K562 (cell line): ENCODE results near the gene FMN2. TPM values are rescaled to one million over a fixed set of nuclear protein-coding genes. Genes with fewer than 3 reads are reported as not detected.

Experiments used
- ATAC-seq: fragments of 200-7000 bp; cut with Tn5 transposase; 3 replicates; pipeline ENCODE4 v1.9.1; 2020; ENCODE audit warnings: moderate library complexity
- BruUV-seq: library from RNA; stranded (reverse); fragments of 400-500 nt; replicated peaks from 2 replicates; lab custom pipeline; 2021; lab: Mats Ljungman, UMichigan
- CTCF ChIA-PET: fragments of 300-600 bp; formaldehyde crosslinking; extraction: SDS; loops from one replicate; lab custom pipeline; 2021; ENCODE audit warnings: low intra/inter-chr PET ratio; lab: Yijun Ruan, JAX
- POLR2A ChIA-PET: fragments of 300-600, 350-650 bp; sonication (Branson Sonifier 250); formaldehyde crosslinking; extraction: SDS; loops from one replicate; lab custom pipeline; 2021; ENCODE audit warnings: antibody characterized with exemption, inconsistent platforms; lab: Yijun Ruan, JAX
- DNase-seq, 4 experiments: peaks; one replicate each; pipeline versions ENCODE4 v3.0.0 to v3.0.0-alpha.2; 2011 to 2018; ENCODE audit warnings: low spot score in 3 of 4, mixed read lengths in 3 of 4; ENCODE audit errors: extremely low read depth in 1 of 4
- FAIRE-seq: peaks from 2 replicates; lab custom pipeline; 2011; peaks lifted over from hg19 to GRCh38; lab: Jason Lieb, UNC
- H2AFZ ChIP-seq: 2 replicates; pipeline ENCODE4 v1.6.0; 2011; ENCODE audit warnings: low read depth, low read length, control low read depth, inconsistent platforms
- H3K27ac ChIP-seq: fragments of 200-600 bp; 3 replicates; pipeline ENCODE4 v1.8.0; 2011; ENCODE audit warnings: low read depth, mild to moderate bottlenecking, control low read depth, inconsistent platforms, low read length, moderate library complexity, mixed read lengths; ENCODE audit errors: extremely low read depth
- H3K27me3 ChIP-seq, 2 experiments: fragments of 300-600 bp in 1 of 2; 2 replicates in 1 of 2; 3 replicates in 1 of 2; pipeline versions ENCODE4 v1.6.0 to v1.8.0; 2011; ENCODE audit warnings: inconsistent platforms in 2 of 2, low read length in 2 of 2, mild to moderate bottlenecking in 1 of 2, mixed read lengths in 1 of 2, moderate library complexity in 1 of 2; ENCODE audit not compliant: control insufficient read depth in 2 of 2, insufficient read depth in 2 of 2
- H3K36me3 ChIP-seq: fragments of 300-600 bp; 3 replicates; pipeline ENCODE4 v1.8.0; 2011; ENCODE audit warnings: mild to moderate bottlenecking, low read length, inconsistent platforms; ENCODE audit not compliant: control insufficient read depth, insufficient read depth
- H3K4me1 ChIP-seq, 2 experiments: fragments of 200-600 bp in 1 of 2; replicated peaks in 1 of 2; 2 replicates in 1 of 2; 3 replicates in 1 of 2; pipeline versions ENCODE4 v1.5.1 to v1.8.0; 2011; ENCODE audit warnings: inconsistent platforms in 2 of 2, low read length in 2 of 2, mild to moderate bottlenecking in 1 of 2, mixed read lengths in 1 of 2, moderate library complexity in 1 of 2; ENCODE audit not compliant: control insufficient read depth in 2 of 2, insufficient read depth in 2 of 2
- H3K4me2 ChIP-seq: 2 replicates; pipeline ENCODE4 v1.6.1; 2011; ENCODE audit warnings: low read length, control low read depth, inconsistent platforms, mixed read lengths; ENCODE audit not compliant: insufficient read depth
- H3K4me3 ChIP-seq: fragments of 200-600 bp; sonication (generic), shearing (Covaris generic); 2 replicates; pipeline ENCODE4 v1.5.1; 2016; ENCODE audit warnings: control low read depth, inconsistent platforms
- H3K79me2 ChIP-seq: fragments of 200-600 bp; 3 replicates; pipeline ENCODE4 v1.8.0; 2011; ENCODE audit warnings: low read length, inconsistent platforms; ENCODE audit not compliant: control insufficient read depth, insufficient read depth
- H3K9ac ChIP-seq, 2 experiments: 2 replicates each; pipeline versions ENCODE4 v1.6.0 to v1.6.1; 2011; ENCODE audit warnings: low read depth in 2 of 2, low read length in 2 of 2, control low read depth in 1 of 2, inconsistent platforms in 1 of 2, mild to moderate bottlenecking in 1 of 2, mixed read lengths in 1 of 2; ENCODE audit not compliant: insufficient read depth in 1 of 2
- H3K9me1 ChIP-seq: one replicate; pipeline ENCODE4 v1.6.0; 2011; ENCODE audit warnings: inconsistent platforms, mild to moderate bottlenecking, low read length, moderate library complexity; ENCODE audit not compliant: control insufficient read depth, insufficient read depth
- H3K9me3 ChIP-seq: replicated peaks from 2 replicates; pipeline ENCODE4 v1.5.1; 2011; ENCODE audit warnings: low read depth, low read length, inconsistent platforms; ENCODE audit not compliant: control insufficient read depth, insufficient read depth
- H4K20me1 ChIP-seq: replicated peaks from 2 replicates; pipeline ENCODE4 v1.6.1; 2011; ENCODE audit warnings: low read length, inconsistent platforms, mixed read lengths; ENCODE audit not compliant: control insufficient read depth, insufficient read depth
- CBFA2T3 ChIP-seq: fragments of 450-650 bp; IDR thresholded peaks from 2 replicates; pipeline ENCODE4 v1.6.1; 2017
- CCAR2 ChIP-seq: fragments of 200-400 bp; formaldehyde crosslinking; IDR thresholded peaks from 2 replicates; pipeline ENCODE4 v1.6.1; 2017; ENCODE audit warnings: mild to moderate bottlenecking, low read depth, low read length
- ESRRA ChIP-seq: fragments of 450-650 bp; IDR thresholded peaks from 2 replicates; pipeline ENCODE4 v1.6.1; 2014; ENCODE audit warnings: low read depth, mild to moderate bottlenecking, moderate library complexity, borderline replicate concordance
- HMG20B ChIP-seq: fragments of 250-450 bp; sonication (Bioruptor Pico); IDR thresholded peaks from 2 replicates; pipeline ENCODE4 v1.5.0; 2021; ENCODE audit warnings: mild to moderate bottlenecking
- KLF1 ChIP-seq: fragments of 450-650 bp; IDR thresholded peaks from 2 replicates; pipeline ENCODE4 v1.6.1; 2016; ENCODE audit warnings: missing genetic modification characterization, missing compliant biosample characterization
- MAFK ChIP-seq: IDR thresholded peaks from 2 replicates; pipeline ENCODE4 v1.6.1; 2011; ENCODE audit warnings: low read length, improper control_type of control experiment
- MTF1 ChIP-seq: fragments of 250-450 bp; sonication (Bioruptor Pico); IDR thresholded peaks from 2 replicates; pipeline ENCODE4 v1.9.0; 2021; ENCODE audit warnings: moderate library complexity, mild to moderate bottlenecking, inconsistent platforms, borderline replicate concordance
- NFE2 ChIP-seq: IDR thresholded peaks from 2 replicates; pipeline ENCODE4 v1.6.1; 2014; ENCODE audit warnings: antibody characterized with exemption, low read depth
- SAFB ChIP-seq: fragments of 200-400 bp; formaldehyde crosslinking; IDR thresholded peaks from 2 replicates; pipeline ENCODE4 v1.6.1; 2017; ENCODE audit warnings: low read depth, low read length, borderline replicate concordance
- ZNF24 ChIP-seq: fragments of 450-650 bp; IDR thresholded peaks from 2 replicates; pipeline ENCODE4 v1.6.1; 2016
- ZNF324 ChIP-seq: fragments of 250-450 bp; sonication (Bioruptor Pico); IDR thresholded peaks from 2 replicates; pipeline ENCODE4 v1.4.0; 2020; ENCODE audit warnings: mild to moderate bottlenecking
- WGBS: fragments of 100-300 bp; shearing (Covaris generic); methylation state at CpG from one replicate; pipeline ENCODE4 v1.1.6; 2016; ENCODE audit warnings: low coverage, mixed read lengths; ENCODE audit not compliant: insufficient coverage; ENCODE audit errors: missing lambda C conversion rate; 5-methylcytosine and 5-hydroxymethylcytosine counted together
- in situ Hi-C: fragments of 300-500 bp; cut with MboI; formaldehyde crosslinking; loops from 4 replicates; pipeline ENCODE4 v1.15.0; 2018; ENCODE audit warnings: inconsistent platforms, mixed read lengths
- intact Hi-C: fragments of 100-400 bp; cut with micrococcal nuclease; formaldehyde crosslinking; loops from 2 replicates; pipeline ENCODE4 v1.14.2; 2022
- polyA plus RNA-seq, 8 experiments: library from polyadenylated mRNA; depleted of rRNA in 4 of 8; stranded (reverse) in 5 of 8; unstranded in 3 of 8; fragments of >200 nt; fragmentation: Nextera tagmentation in 2 of 8; fragmentation: Illumina TruSeq in 1 of 8; extraction: Ambion mirVana in 2 of 8; extraction: Trizol in 1 of 8; gene quantifications; 2 replicates each; pipeline versions ENCODE4 v1.2.1 to v1.2.3, GENCODE V29; 2011 to 2014; ENCODE audit warnings: inconsistent platforms in 1 of 8, missing spikeins in 1 of 8
- total RNA-seq, 7 experiments: library from RNA; depleted of rRNA in 6 of 7; stranded (reverse); fragments of >200 nt in 6 of 7; fragmentation: Illumina TruSeq in 2 of 7; extraction: Trizol in 2 of 7; gene quantifications; 2 replicates each; pipeline versions ENCODE4 v1.2.1 to v1.2.3, GENCODE V29; 2011 to 2021; ENCODE audit warnings: low replicate concordance in 1 of 7
- TF ChIP-seq, protein P1 (sequence below): IDR thresholded peaks from 2 replicates; pipeline ENCODE4 v1.6.1; 2011; ENCODE audit not compliant: insufficient read length; ENCODE audit errors: extremely low read depth
- TF ChIP-seq, protein P2 (sequence below): fragments of 150-350 bp; IDR thresholded peaks from 2 replicates; pipeline ENCODE4 v1.6.1; 2014; ENCODE audit warnings: low read depth, mild to moderate bottlenecking, low read length, borderline replicate concordance

The FMN2 gene
- total and polyA plus RNA-seq, 9 of the 15 experiments (the other 6 are each of a cell fraction or from before 2014, with no cell fraction given), result 0.15 to 0.45 (median 0.16) TPM; not detected in 3

DNA sequence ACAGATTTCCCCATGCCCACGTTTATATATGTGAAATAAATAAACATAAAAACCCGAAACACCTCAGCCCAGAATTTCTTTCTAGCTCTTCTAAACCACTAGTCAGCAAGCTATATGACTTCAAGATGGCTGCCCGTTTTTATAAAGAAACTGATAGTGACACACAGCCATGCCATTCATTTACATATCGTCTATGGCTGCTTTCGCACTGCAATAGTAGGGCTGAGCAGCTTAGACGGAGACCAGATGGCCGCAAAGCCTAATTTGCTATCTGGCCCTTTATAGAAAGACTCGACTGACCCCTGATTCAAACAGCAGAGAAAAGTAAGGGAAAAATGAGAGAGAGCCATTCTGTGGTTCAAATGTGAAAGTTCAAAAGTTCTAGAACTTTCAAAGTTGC lies 45.7 kb upstream of the FMN2 start:
- in situ Hi-C loops, result no loop called here
- BruUV-seq, result no TSS peak
- intact Hi-C loops, result no loop called here
- no peak for FAIRE-seq
- Histone ChIP-seq H3K9me3 (no peaks in the 10 kb centered on the region), H3K4me1 (no peaks in the 10 kb centered on the region), H3K4me2 (no peak overlapping the region), H4K20me1 (no peaks in the 10 kb centered on the region), H3K27me3 (no peaks in the 10 kb centered on the region), H3K79me2 (no peaks in the 10 kb centered on the region), H3K4me3 (no peak overlapping the region), H3K9ac (no peak overlapping the region), H3K9me1 (no peaks in the 10 kb centered on the region), H3K27ac (no peak overlapping the region), H3K36me3 (no peaks in the 10 kb centered on the region), H2AFZ (no peak overlapping the region)
- TF ChIP-seq ZNF324 (CRISPR knock-in tag), result no peak
- ChIA-PET POLR2A (no interaction called here), CTCF (no interaction called here)
- ATAC-seq, result no peak
- WGBS, result 2% methylated on average over 8 of the region's 8 CpGs
- DNase-seq, result no peak

DNA sequence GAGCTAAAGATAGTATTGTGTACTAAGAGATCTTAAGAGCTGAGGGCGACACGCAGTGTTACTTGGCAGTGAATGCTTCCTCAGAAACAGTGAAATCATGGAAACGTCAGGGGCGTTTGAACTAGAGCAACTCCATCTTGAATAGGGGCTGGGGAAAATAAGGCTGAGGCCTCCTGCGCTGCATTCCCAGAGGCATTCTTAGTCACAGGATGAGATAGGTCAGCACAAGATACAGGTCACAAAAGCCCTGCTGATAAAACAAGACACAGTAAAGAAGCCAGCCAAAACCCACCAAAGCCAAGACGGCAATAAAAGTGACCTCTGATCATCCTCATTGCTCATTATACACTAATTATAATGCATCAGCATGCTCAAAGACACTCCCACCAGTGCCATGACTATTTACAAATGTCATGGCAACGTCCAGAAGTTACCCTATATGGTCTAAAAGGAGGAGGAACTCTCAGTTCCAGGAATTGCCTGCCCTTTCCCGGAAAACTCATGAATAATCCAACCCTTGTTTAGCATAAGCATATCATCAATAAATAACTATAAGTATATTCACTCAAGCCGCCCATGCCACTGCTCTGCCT lies 37.5 kb upstream of the FMN2 start:
- ATAC-seq (no peak), DNase-seq (no peak), FAIRE-seq (no peak)
- H4K20me1 ChIP-seq, result no peaks in the 10 kb centered on the region
- no peaks in the 10 kb centered on the region for H3K36me3 ChIP-seq
- in situ Hi-C loops (no loop called here), intact Hi-C loops (no loop called here)
- CTCF ChIA-PET, result no interaction called here
- H3K9me1 ChIP-seq, result no peaks in the 10 kb centered on the region
- H3K4me1 ChIP-seq, result no peaks in the 10 kb centered on the region
- H3K4me2 ChIP-seq, result no peak overlapping the region
- POLR2A ChIA-PET, result no interaction called here
- no peaks in the 10 kb centered on the region for H3K27me3 ChIP-seq
- no peak overlapping the region for H3K4me3 ChIP-seq
- under 1% methylated on average over 9 of the region's 9 CpGs for WGBS
- H3K9me3 ChIP-seq, result no peaks in the 10 kb centered on the region
- H2AFZ ChIP-seq, result no peak overlapping the region
- H3K9ac ChIP-seq, result no peak overlapping the region
- BruUV-seq, result no TSS peak
- H3K79me2 ChIP-seq, result no peaks in the 10 kb centered on the region
- no peak overlapping the region for H3K27ac ChIP-seq
- TF ChIP-seq, protein P1, sequence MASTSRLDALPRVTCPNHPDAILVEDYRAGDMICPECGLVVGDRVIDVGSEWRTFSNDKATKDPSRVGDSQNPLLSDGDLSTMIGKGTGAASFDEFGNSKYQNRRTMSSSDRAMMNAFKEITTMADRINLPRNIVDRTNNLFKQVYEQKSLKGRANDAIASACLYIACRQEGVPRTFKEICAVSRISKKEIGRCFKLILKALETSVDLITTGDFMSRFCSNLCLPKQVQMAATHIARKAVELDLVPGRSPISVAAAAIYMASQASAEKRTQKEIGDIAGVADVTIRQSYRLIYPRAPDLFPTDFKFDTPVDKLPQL, result no peak
- TF ChIP-seq SAFB, result no peak
- TF ChIP-seq ZNF24, result no peak
- TF ChIP-seq, protein P2, sequence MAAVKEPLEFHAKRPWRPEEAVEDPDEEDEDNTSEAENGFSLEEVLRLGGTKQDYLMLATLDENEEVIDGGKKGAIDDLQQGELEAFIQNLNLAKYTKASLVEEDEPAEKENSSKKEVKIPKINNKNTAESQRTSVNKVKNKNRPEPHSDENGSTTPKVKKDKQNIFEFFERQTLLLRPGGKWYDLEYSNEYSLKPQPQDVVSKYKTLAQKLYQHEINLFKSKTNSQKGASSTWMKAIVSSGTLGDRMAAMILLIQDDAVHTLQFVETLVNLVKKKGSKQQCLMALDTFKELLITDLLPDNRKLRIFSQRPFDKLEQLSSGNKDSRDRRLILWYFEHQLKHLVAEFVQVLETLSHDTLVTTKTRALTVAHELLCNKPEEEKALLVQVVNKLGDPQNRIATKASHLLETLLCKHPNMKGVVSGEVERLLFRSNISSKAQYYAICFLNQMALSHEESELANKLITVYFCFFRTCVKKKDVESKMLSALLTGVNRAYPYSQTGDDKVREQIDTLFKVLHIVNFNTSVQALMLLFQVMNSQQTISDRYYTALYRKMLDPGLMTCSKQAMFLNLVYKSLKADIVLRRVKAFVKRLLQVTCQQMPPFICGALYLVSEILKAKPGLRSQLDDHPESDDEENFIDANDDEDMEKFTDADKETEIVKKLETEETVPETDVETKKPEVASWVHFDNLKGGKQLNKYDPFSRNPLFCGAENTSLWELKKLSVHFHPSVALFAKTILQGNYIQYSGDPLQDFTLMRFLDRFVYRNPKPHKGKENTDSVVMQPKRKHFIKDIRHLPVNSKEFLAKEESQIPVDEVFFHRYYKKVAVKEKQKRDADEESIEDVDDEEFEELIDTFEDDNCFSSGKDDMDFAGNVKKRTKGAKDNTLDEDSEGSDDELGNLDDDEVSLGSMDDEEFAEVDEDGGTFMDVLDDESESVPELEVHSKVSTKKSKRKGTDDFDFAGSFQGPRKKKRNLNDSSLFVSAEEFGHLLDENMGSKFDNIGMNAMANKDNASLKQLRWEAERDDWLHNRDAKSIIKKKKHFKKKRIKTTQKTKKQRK, result no peak
- TF ChIP-seq MAFK, result no peak
- no peak for TF ChIP-seq MTF1 (CRISPR knock-in tag)
- TF ChIP-seq ESRRA, result no peak
- no peak for TF ChIP-seq HMG20B (CRISPR knock-in tag)
- no peak for TF ChIP-seq CBFA2T3
- TF ChIP-seq KLF1 (tag), result no peak
- TF ChIP-seq NFE2, result no peak
- no peak for TF ChIP-seq CCAR2
